Placental epithelial cell (primary cell): Measurements from ENCODE around the gene AKIRIN2. TPM values are rescaled to one million over a fixed set of nuclear protein-coding genes. Genes with fewer than 3 reads are reported as not detected.

Source experiments
- small RNA-seq: library from RNA; depleted of rRNA; stranded (forward); fragments of <200 nt; gene quantifications from one replicate; pipeline ENCODE3, GENCODE V24; 2012
- total RNA-seq: library from RNA; depleted of rRNA; stranded (reverse); fragments of >200 nt; gene quantifications from 2 replicates; pipeline ENCODE4 v1.2.3, GENCODE V29; 2012

Gene AKIRIN2
- total RNA-seq = 15.6 and 19.6 TPM in 2 replicates

GRCh38 chr6:87701676-87702588, at the start of gene AKIRIN2:
Gene AKIRIN2, minus strand, starts transcription at chr6:87702233. Its CDS starts 549 bp downstream, at chr6:87701684.

Small RNA genes within 50 kb of the gene (small RNA-seq; reads per million reads assigned to genes)
- gene RF01210 = 0.14 reads per million

Other genes with a start within 250 kb of the AKIRIN2 start
- 11.8 and 14.5 TPM in 2 replicates for gene SLC35A1, start 229.3 kb downstream of the AKIRIN2 start, total RNA-seq
- gene RARS2, start 112.2 kb downstream of the AKIRIN2 start, total RNA-seq = 42.7 and 57.7 TPM in 2 replicates
- 23.9 and 27.1 TPM in 2 replicates for gene ORC3, start 112.1 kb downstream of the AKIRIN2 start, total RNA-seq